CD4-positive, alpha-beta T cell (primary cell): ENCODE results near the gene NFIA. TPM values are rescaled to one million over a fixed set of nuclear protein-coding genes. Genes with fewer than 3 reads are reported as not detected.

Experiments used
- ATAC-seq: fragments of 200-7000 bp; cut with Tn5 transposase; one replicate; pipeline ENCODE4 v1.10.0; 2022; ENCODE audit warnings: mild to moderate bottlenecking; ENCODE audit not compliant: poor library complexity
- CTCF ChIA-PET: fragments of 350-600 bp; sonication (Branson Sonifier 250); formaldehyde crosslinking; loops from one replicate; lab custom pipeline; 2021; ENCODE audit warnings: antibody characterized with exemption, inconsistent platforms; lab: Charles Lee
- POLR2A ChIA-PET: fragments of 350-600 bp; sonication (Branson Sonifier 250); formaldehyde crosslinking; loops from one replicate; lab custom pipeline; 2021; ENCODE audit warnings: antibody characterized with exemption, inconsistent platforms; lab: Charles Lee
- DNase-seq, 14 experiments: peaks; one replicate each; pipeline ENCODE4 v3.0.0-alpha.2; 2013 to 2020; ENCODE audit warnings: mixed read lengths in 2 of 14
- H3K27ac ChIP-seq, 2 donors: one replicate each; pipeline versions ENCODE4 v1.5.1 to v1.7.0; 2013; ENCODE audit warnings: low read length in 2 of 2, low read depth in 1 of 2, mild to moderate bottlenecking in 1 of 2
- H3K27me3 ChIP-seq, 2 experiments: 1 replicate in 1 of 2; 2 replicates in 1 of 2; pipeline versions ENCODE4 v1.6.1 to v1.7.0; 2013; ENCODE audit warnings: low read length in 2 of 2, control low read depth in 1 of 2, mild to moderate bottlenecking in 1 of 2, moderate library complexity in 1 of 2; ENCODE audit not compliant: insufficient read depth in 2 of 2, control insufficient read depth in 1 of 2
- H3K36me3 ChIP-seq: one replicate; pipeline ENCODE4 v1.6.1; 2013; ENCODE audit warnings: low read length, control low read depth; ENCODE audit not compliant: insufficient read depth
- H3K4me1 ChIP-seq: one replicate; pipeline ENCODE4 v1.6.1; 2013; ENCODE audit warnings: low read length, control low read depth; ENCODE audit not compliant: insufficient read depth
- H3K4me3 ChIP-seq: one replicate; pipeline ENCODE4 v1.5.1; 2013; ENCODE audit warnings: mild to moderate bottlenecking, low read length, moderate library complexity
- H3K9me3 ChIP-seq, 2 experiments: 1 replicate in 1 of 2; 2 replicates in 1 of 2; pipeline versions ENCODE4 v1.6.1 to v1.7.0; 2013; ENCODE audit warnings: low read length in 2 of 2, mild to moderate bottlenecking in 2 of 2, control low read depth in 1 of 2, moderate library complexity in 1 of 2; ENCODE audit not compliant: control insufficient read depth in 1 of 2, insufficient read depth in 1 of 2
- H3K27ac Mint-ChIP-seq: one replicate; pipeline ENCODE4 v1.8.0; 2020; ENCODE audit warnings: mixed read lengths
- H3K27me3 Mint-ChIP-seq: one replicate; pipeline ENCODE4 v1.8.0; 2021; ENCODE audit warnings: mixed read lengths
- H3K36me3 Mint-ChIP-seq: one replicate; pipeline ENCODE4 v1.8.0; 2021; ENCODE audit warnings: low read depth, mixed read lengths
- H3K4me1 Mint-ChIP-seq: one replicate; pipeline ENCODE4 v1.8.0; 2021; ENCODE audit warnings: low read depth, mixed read lengths
- H3K4me3 Mint-ChIP-seq: one replicate; pipeline ENCODE4 v1.8.0; 2020; ENCODE audit warnings: mild to moderate bottlenecking, mixed read lengths
- H3K9me3 Mint-ChIP-seq: one replicate; pipeline ENCODE4 v1.8.0; 2020; ENCODE audit warnings: mixed read lengths
- intact Hi-C, 2 experiments: fragments of 100-400 bp; cut with DNase I in 1 of 2; cut with micrococcal nuclease in 1 of 2; formaldehyde crosslinking; loops; one replicate each; pipeline versions ENCODE4 v1.15.1 to v1.9.0; 2023 to 2025; cut with DNase I, micrococcal nuclease
- total RNA-seq, 174 experiments: library from RNA in 2 of 174; stranded (reverse) in 2 of 174; gene quantifications; one replicate each; pipeline ENCODE4 v1.2.3 and lab custom pipeline; 2021 to 2026
- TF ChIP-seq, protein P1 (sequence below): fragments of 200-600 bp; IDR thresholded peaks from one replicate; pipeline ENCODE4 v1.8.0; 2022; ENCODE audit warnings: antibody characterized with exemption, mild to moderate bottlenecking

Gene NFIA
- total RNA-seq, 2 experiments from 2014 or later: 4.8 to 5.9 TPM

GRCh38 chr1:61204528-61204927 lies 122.2 kb downstream of the NFIA start:
- ATAC-seq (no peak), DNase-seq (no peak)
- Histone ChIP-seq H3K4me1 (no peaks in the 10 kb centered on the region), H3K27ac (no peak overlapping the region), H3K4me3 (no peak overlapping the region), H3K9me3 (no peaks in the 10 kb centered on the region), H3K27me3 (no peaks in the 10 kb centered on the region), H3K36me3 (no peaks in the 10 kb centered on the region)
- Mint-ChIP-seq H3K4me1 (no peaks in the 10 kb centered on the region), H3K27ac (no peak overlapping the region), H3K27me3 (peaks cover 6% of the 10 kb centered on the region), H3K36me3 (no peaks in the 10 kb centered on the region), H3K4me3 (no peak overlapping the region), H3K9me3 (no peaks in the 10 kb centered on the region)
- CTCF ChIA-PET: no interaction called here
- TF ChIP-seq, protein P1, sequence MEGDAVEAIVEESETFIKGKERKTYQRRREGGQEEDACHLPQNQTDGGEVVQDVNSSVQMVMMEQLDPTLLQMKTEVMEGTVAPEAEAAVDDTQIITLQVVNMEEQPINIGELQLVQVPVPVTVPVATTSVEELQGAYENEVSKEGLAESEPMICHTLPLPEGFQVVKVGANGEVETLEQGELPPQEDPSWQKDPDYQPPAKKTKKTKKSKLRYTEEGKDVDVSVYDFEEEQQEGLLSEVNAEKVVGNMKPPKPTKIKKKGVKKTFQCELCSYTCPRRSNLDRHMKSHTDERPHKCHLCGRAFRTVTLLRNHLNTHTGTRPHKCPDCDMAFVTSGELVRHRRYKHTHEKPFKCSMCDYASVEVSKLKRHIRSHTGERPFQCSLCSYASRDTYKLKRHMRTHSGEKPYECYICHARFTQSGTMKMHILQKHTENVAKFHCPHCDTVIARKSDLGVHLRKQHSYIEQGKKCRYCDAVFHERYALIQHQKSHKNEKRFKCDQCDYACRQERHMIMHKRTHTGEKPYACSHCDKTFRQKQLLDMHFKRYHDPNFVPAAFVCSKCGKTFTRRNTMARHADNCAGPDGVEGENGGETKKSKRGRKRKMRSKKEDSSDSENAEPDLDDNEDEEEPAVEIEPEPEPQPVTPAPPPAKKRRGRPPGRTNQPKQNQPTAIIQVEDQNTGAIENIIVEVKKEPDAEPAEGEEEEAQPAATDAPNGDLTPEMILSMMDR: no peak
- POLR2A ChIA-PET: no interaction called here
- intact Hi-C loops: no loop called here

- Mint-ChIP-seq H3K9me3 (no peaks in the 10 kb centered on the region), H3K27me3 (no peaks in the 10 kb centered on the region), H3K4me3 (no peak overlapping the region), H3K36me3 (no peaks in the 10 kb centered on the region), H3K4me1 (no peaks in the 10 kb centered on the region), H3K27ac (no peak overlapping the region)
- no peak for ATAC-seq
- Histone ChIP-seq H3K4me3 (no peak overlapping the region), H3K27me3 (no peaks in the 10 kb centered on the region), H3K4me1 (no peaks in the 10 kb centered on the region), H3K9me3 (no peaks in the 10 kb centered on the region), H3K27ac (no peak overlapping the region), H3K36me3 (no peaks in the 10 kb centered on the region)
- DNase-seq: no peak
- intact Hi-C loops: loop anchor here in 1 of 2 experiments (5.0 kb wide), 2 partner anchors 225 to 645 kb away; no protein-coding TSS in a partner anchor
- CTCF ChIA-PET: no interaction called here
- TF ChIP-seq, protein P1: no peak
- POLR2A ChIA-PET: no interaction called here
These were observed 125.1 kb downstream of the NFIA start for GRCh38 chr1:61207416-61207815.

GRCh38 chr1:61208172-61208571 lies 125.8 kb downstream of the NFIA start:
- Histone ChIP-seq H3K4me3 (no peak overlapping the region), H3K36me3 (no peaks in the 10 kb centered on the region), H3K4me1 (no peaks in the 10 kb centered on the region), H3K27me3 (no peaks in the 10 kb centered on the region), H3K27ac (no peak overlapping the region), H3K9me3 (no peaks in the 10 kb centered on the region)
- H3K27ac Mint-ChIP-seq: no peak overlapping the region
- TF ChIP-seq, protein P1: no peak
- H3K27me3 Mint-ChIP-seq: no peaks in the 10 kb centered on the region
- ATAC-seq (no peak), DNase-seq (no peak)
- no peak overlapping the region for H3K4me3 Mint-ChIP-seq
- POLR2A ChIA-PET: no interaction called here
- CTCF ChIA-PET: no interaction called here
- H3K4me1 Mint-ChIP-seq: no peaks in the 10 kb centered on the region
- intact Hi-C loops: loop anchor here in 1 of 2 experiments (5.0 kb wide), 2 partner anchors 226 to 644 kb away; no protein-coding TSS in a partner anchor
- no peaks in the 10 kb centered on the region for H3K36me3 Mint-ChIP-seq
- H3K9me3 Mint-ChIP-seq: no peaks in the 10 kb centered on the region
